ENCODE measurements around the gene FNDC10.

The FNDC10 gene

GRCh38 chr1:1627829-1628753 is 28.2 kb upstream of the FNDC10 start:
- no peak for DNase-seq

DNA sequence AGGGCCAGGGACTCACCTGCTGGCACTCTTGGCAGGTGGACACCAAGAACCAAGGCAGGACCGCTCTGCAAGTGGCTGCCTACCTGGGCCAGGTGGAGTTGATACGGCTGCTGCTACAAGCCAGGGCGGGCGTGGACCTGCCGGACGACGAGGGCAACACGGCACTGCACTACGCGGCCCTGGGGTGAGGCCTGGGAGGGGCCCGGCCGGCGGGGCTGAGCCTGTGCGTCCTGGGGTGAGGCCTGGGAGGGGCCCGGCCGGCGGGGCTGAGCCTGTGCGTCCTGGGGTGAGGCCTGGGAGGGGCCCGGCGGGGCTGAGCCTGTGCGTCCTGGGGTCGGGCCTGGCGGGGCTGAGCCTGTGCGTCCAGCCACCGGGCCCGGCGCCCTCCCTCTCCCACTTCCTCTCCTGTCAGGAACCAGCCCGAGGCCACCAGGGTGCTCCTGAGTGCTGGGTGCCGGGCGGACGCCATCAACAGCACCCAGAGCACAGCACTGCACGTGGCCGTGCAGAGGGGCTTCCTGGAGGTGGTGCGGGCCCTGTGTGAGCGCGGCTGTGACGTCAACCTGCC is 27.4 kb upstream of the FNDC10 start:
- DNase-seq, result no peak

GRCh38 chr1:1626207-1627141 is 26.5 kb upstream of the FNDC10 start:
- DNase-seq, result no peak

DNA sequence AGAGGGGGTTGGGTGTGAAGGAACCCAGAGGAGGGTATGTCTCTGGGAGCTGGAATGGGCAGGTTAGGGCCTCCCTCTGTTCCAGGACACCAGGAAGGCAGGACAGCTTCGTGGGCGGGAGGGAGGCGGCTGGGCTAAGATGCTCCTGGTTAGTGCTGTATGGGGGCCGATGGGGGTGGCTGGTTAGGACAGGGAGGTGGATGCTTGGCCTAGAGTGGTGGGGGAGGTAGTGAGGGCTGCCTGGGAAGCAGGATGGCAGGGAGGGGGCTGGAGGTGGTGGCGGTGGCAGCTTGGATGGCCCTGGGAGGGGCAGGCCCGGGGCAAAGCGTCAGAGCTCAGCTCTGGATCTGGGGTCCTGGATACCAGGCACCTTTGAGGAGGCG is 25.9 kb upstream of the FNDC10 start:
- DNase-seq, result no peak

GRCh38 chr1:1625404-1625775 is 25.5 kb upstream of the FNDC10 start:
- DNase-seq, result no peak

DNA sequence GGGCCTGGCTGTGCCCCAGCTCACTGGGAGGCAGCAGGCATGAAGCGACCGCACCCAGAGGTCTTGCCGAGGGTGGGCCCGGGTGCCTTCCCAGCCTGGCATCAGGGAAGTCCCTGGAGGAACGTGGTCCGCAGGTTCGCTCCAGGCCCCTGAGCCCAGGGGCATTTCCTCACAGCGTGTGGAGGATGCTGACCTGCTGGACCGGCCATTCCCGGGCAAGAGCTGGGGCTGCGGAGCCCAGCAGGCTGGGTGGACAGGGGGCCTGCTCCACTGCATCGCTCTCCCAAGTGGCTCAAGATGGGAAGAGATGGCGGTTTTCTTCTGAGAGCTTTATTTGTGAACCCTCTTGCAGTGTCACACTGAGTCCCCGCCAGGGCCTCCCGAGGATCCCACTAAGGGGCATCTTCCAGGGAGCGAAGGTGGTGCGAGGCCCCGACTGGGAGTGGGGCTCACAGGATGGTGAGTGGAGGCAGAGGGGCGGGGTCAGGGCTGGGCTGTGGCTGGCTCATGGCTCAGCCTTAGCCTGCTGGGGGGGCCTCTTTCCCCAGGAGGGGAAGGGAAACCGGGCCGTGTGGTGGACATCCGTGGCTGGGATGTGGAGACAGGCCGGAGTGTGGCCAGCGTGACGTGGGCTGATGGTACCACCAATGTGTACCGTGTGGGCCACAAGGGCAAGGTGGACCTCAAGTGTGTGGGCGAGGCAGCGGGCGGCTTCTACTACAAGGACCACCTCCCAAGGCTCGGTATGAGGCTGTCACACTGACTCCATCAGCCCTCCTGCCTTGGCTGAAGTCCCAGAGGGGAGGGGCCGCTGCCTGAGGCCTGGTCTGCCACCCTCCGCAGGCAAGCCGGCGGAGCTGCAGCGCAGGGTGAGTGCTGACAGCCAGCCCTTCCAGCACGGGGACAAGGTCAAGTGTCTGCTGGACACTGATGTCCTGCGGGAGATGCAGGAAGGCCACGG is 24.8 kb upstream of the FNDC10 start:
- DNase-seq, result no peak

GRCh38 chr1:1623631-1624442 is 23.9 kb upstream of the FNDC10 start:
- no peak for DNase-seq

GRCh38 chr1:1623181-1623630 is 23.3 kb upstream of the FNDC10 start:
- no peak for DNase-seq

DNA sequence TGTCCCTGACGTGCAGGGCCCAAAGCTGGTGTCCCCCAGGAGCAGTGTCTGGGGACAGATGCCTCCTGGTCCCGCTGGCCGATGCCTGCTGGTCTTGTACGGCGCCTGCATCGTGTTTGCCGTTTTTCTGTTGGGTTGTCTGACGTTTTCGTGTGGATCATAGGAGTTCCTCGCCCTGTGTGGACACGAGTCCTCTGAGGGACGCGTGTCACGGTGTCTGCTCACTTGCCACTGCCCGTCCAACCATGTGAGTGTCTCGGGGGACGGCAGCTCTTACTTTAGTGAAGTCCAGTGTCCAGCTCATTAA is 22.8 kb upstream of the FNDC10 start:
- DNase-seq, result no peak

DNA sequence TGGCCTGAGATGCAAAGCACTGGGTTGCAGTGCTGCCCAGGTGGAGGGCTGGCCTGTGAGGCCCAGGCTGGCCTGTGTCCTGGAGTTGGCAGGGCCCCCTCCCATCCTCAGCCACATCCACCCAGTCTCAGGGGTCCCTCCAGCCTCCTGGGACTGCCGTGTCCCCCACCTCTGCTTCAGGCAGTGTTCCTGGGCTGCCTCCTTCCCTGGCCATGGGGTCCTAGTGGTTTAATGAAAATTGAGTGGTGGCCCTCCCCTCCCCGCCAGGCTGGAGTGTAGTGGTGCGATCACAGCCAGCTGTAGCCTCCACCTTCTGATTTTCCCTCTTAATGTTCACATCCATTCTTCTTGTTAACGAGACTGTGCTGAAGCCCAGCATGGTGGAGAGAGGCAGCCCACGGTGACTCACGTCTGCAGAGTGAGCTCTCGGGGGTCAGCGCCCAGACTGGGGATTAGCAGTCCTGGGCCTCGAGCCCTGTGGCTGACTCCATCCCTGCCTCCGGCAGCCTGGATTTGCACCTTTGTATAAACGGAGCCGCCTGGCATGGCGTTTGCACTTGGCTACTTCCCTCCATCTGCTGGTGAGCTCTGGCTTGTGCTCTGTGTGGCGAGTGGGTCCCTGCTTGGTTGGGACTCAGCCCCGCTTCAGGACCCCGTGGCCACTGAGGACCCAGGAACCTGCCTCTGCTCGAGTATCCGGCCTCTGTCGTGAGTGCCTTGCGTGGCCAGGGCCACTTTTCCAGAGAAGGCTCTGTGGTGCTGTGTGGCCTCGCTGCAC is 22.3 kb upstream of the FNDC10 start:
- no peak for DNase-seq

GRCh38 chr1:1621173-1622009 is 21.5 kb upstream of the FNDC10 start:
- DNase-seq, result no peak

DNA sequence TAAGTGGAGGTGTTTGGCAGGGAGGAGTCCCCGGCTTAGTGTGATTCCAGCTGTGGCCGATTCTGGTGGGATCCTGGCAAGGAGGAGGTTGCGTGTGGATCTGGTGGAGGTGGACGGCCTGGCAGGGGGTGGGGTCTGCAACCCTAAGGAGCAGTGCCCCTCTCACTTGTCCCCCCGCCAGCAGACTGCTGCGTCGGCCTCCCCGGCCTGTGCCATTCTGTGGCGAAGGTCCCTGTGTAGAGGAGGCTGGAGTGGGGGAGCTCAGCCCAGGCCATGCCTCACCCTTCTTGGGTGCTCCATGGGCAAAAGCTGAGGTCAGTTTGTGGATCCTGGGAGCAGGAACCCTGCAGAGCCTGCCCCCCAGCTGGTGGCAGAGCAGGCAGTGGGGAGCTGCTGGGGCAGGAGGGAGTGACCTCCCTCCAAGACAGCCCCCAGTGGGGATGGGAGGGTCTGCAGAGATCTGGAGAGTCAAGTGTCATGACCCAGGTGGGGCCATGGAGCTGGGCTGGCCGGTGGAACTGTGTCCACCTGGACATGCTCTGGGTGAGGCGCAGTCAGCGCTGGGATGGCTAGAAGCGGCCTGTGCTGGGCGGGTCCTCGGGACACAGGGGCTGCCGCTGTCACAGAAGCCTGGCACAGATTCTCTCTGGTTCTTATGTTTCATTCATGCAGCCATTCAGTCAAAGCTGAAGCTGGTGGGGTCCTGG is 20.7 kb upstream of the FNDC10 start:
- DNase-seq, result no peak

- no peak for DNase-seq
Observed at GRCh38 chr1:1619917-1620361, 20.0 kb upstream of the FNDC10 start.

DNA sequence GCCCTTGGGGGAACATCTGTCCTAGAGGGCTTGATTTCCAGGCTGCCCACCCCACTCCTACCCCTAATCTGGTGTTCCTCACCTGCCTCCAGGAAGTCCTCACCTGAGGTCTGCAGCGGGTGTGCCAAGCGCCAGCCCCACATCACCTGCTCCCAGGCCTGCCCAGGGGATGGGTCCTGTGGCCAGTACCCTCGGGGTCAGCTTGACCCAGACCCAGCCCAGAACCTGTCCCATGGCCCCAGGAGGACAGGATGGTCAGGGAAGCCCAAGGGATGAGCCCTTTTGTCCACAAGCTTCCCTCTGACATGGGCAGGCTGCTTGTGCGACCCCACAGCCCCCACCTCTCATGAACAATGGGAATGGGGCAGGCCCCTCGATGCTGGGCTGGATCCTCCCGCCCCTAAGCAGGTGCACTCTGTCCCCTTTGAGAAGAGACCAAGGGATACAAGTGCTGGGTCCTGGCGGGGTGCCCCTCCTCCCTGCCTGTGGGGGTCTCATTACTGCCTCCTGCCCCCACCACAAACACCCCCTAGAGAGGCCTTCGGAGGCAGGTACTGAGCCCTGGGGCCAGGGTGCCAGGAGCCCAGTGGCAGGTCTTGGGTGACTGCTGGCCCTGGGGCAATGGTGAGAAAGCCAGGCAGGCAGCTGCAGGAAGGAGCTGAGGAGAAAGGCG is 18.6 kb upstream of the FNDC10 start:
- no peak for DNase-seq

DNA sequence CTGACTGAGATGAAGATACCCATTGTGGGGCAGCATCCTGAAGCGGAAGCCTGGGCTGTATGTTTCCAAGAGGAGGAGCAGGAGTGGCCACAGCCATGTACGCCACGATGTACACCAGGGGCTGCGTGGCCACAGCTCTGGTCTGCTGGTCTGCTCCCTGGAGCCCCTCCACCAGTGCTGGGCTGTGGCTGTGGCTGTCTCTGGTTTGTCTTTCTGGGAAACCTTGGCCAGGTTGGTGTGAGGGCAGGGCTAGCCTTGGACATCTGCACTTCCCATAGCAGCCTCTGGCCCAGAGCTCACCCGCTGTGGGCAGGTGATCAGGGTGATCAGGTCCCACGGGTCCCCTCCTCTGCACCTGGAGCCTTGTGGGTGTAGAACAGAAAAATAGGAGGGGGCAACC is 18.0 kb upstream of the FNDC10 start:
- DNase-seq, result no peak

DNA sequence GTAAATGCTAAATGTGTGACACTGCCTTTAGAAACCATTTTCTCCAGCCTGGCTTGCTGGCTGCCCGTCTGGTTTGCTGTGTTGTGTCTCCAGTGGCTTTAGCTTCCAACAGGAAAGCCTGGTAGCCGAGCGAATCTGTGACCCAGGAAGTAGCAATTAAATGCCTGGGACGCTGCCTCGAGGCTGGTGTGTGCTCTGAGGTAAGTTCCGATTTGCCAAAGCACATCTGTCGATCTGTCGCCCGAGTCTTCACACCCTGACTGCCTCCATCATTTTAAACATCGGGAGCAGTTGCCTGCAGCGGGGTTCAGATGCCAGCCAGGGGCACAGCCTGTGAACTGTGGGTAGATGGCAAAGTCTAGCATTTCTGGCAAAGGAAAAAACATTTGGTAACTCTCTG is 17.6 kb upstream of the FNDC10 start:
- no peak for DNase-seq

GRCh38 chr1:1616838-1617237 is 16.9 kb upstream of the FNDC10 start:
- no peak for DNase-seq

DNA sequence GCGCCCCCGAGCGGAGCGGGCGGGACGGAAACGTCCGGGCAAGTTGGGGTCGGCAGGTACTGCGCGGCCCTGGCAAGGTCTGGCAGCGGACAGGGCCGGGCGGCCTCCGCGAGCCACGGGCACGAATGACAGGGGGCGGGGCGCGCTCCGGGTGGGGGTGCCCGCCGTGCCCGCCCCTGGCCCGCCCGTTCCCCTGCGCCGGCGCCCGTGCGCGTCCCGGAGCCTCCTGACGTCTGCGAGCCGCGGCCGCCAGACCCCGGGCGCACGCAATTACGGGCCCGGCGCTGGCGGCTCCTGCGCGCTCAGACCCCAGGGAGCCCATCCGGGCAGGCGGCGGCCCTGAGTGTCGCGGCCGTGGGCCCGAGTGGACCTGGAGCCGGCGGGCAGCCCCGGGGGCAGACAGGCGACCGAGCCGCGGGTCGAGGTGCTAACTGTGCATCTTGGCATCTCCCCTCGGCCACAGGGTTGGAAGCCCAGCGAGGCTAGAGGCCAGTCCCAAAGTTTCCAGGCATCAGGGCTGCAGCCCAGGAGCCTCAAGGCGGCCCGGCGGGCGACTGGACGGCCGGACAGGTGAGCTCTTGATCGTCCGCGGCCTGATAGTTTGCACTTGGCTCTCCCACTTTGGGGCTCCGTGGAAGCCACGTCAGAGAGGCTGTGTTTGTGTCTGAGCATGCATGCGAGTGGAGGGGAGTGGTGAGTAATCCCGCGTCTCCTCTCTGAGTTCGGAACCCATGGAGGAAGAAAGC is 16.3 kb upstream of the FNDC10 start:
- DNase-seq, result peak; percentile 34

All from midbrain (tissue), 1 donor.